ENCODE data around the gene FHIT.

Gene FHIT

GRCh38 chr3:59904296-59904695 lies 1347.0 kb downstream of the FHIT start:
- no peak overlapping the region for H3K9ac ChIP-seq (ENCODE audit: low read length)
- H3K4me1 ChIP-seq (ENCODE audit: low read length) = no peaks in the 10 kb centered on the region
- H3K4me2 ChIP-seq (ENCODE audit: low read length) = no peak overlapping the region
- H3K27me3 ChIP-seq (ENCODE audit: low read depth, low read length) = no peaks in the 10 kb centered on the region
- H3K36me3 ChIP-seq (replicated peaks; ENCODE audit: low read depth, low read length) = no peaks in the 10 kb centered on the region
- no peak overlapping the region for H3K4me3 ChIP-seq (ENCODE audit: low read length)
- H3K79me2 ChIP-seq (ENCODE audit: low read length) = no peaks in the 10 kb centered on the region
- H4K20me1 ChIP-seq (ENCODE audit: insufficient read depth, low read length) = no peaks in the 10 kb centered on the region
- no peak overlapping the region for H2AFZ ChIP-seq (ENCODE audit: low read depth, low read length)
- H3K9me3 ChIP-seq (ENCODE audit: insufficient read depth, low read length) = no peaks in the 10 kb centered on the region
- TF ChIP-seq CTCF (IDR thresholded peaks at IDR 0.05; ENCODE audit: low read depth, low read length) (no peak), EZH2phosphoT487 (IDR thresholded peaks at IDR 0.05; ENCODE audit: low read depth) (no peak)
- no peak overlapping the region for H3K27ac ChIP-seq (ENCODE audit: low read length)

- Histone ChIP-seq H2AFZ (ENCODE audit: low read depth, low read length) (no peak overlapping the region), H4K20me1 (ENCODE audit: insufficient read depth, low read length) (no peaks in the 10 kb centered on the region), H3K9me3 (ENCODE audit: insufficient read depth, low read length) (no peaks in the 10 kb centered on the region), H3K36me3 (replicated peaks; ENCODE audit: low read depth, low read length) (no peaks in the 10 kb centered on the region), H3K79me2 (ENCODE audit: low read length) (no peaks in the 10 kb centered on the region), H3K4me3 (ENCODE audit: low read length) (no peak overlapping the region), H3K27me3 (ENCODE audit: low read depth, low read length) (no peaks in the 10 kb centered on the region), H3K4me1 (ENCODE audit: low read length) (0 out of 2 replicates have a peak, but pooled peaks cover 5% of the 10 kb centered on the region), H3K4me2 (ENCODE audit: low read length) (no peak overlapping the region), H3K9ac (ENCODE audit: low read length) (no peak overlapping the region), H3K27ac (ENCODE audit: low read length) (no peak overlapping the region)
- TF ChIP-seq CTCF (IDR thresholded peaks at IDR 0.05; ENCODE audit: low read depth, low read length) (no peak), EZH2phosphoT487 (IDR thresholded peaks at IDR 0.05; ENCODE audit: low read depth) (no peak)
Measured at GRCh38 chr3:59899061-59899460, 1352.2 kb downstream of the FHIT start.

- H3K27ac ChIP-seq (ENCODE audit: low read length) = no peak overlapping the region
- H3K79me2 ChIP-seq (ENCODE audit: low read length) = no peaks in the 10 kb centered on the region
- H3K9ac ChIP-seq (ENCODE audit: low read length) = no peak overlapping the region
- H4K20me1 ChIP-seq (ENCODE audit: insufficient read depth, low read length) = no peaks in the 10 kb centered on the region
- H3K36me3 ChIP-seq (replicated peaks; ENCODE audit: low read depth, low read length) = no peaks in the 10 kb centered on the region
- no peaks in the 10 kb centered on the region for H3K9me3 ChIP-seq (ENCODE audit: insufficient read depth, low read length)
- no peak overlapping the region for H3K4me3 ChIP-seq (ENCODE audit: low read length)
- TF ChIP-seq EZH2phosphoT487 (IDR thresholded peaks at IDR 0.05; ENCODE audit: low read depth) (no peak), CTCF (IDR thresholded peaks at IDR 0.05; ENCODE audit: low read depth, low read length) (no peak)
- H3K4me2 ChIP-seq (ENCODE audit: low read length) = no peak overlapping the region
- H3K27me3 ChIP-seq (ENCODE audit: low read depth, low read length) = no peaks in the 10 kb centered on the region
- H2AFZ ChIP-seq (ENCODE audit: low read depth, low read length) = no peak overlapping the region
- H3K4me1 ChIP-seq (ENCODE audit: low read length) = 0 out of 2 replicates have a peak, but pooled peaks cover 5% of the 10 kb centered on the region
Measured at GRCh38 chr3:59895972-59896371, 1355.3 kb downstream of the FHIT start.

- no peaks in the 10 kb centered on the region for H3K79me2 ChIP-seq (ENCODE audit: low read length)
- no peak overlapping the region for H2AFZ ChIP-seq (ENCODE audit: low read depth, low read length)
- H3K27ac ChIP-seq (ENCODE audit: low read length) = no peak overlapping the region
- no peak overlapping the region for H3K4me2 ChIP-seq (ENCODE audit: low read length)
- no peaks in the 10 kb centered on the region for H3K27me3 ChIP-seq (ENCODE audit: low read depth, low read length)
- TF ChIP-seq CTCF (IDR thresholded peaks at IDR 0.05; ENCODE audit: low read depth, low read length) = no peak
- no peak for TF ChIP-seq EZH2phosphoT487 (IDR thresholded peaks at IDR 0.05; ENCODE audit: low read depth)
- 0 out of 2 replicates have a peak, but pooled peaks cover 5% of the 10 kb centered on the region for H3K4me1 ChIP-seq (ENCODE audit: low read length)
- no peak overlapping the region for H3K4me3 ChIP-seq (ENCODE audit: low read length)
- H3K9ac ChIP-seq (ENCODE audit: low read length) = no peak overlapping the region
- no peaks in the 10 kb centered on the region for H3K9me3 ChIP-seq (ENCODE audit: insufficient read depth, low read length)
- no peaks in the 10 kb centered on the region for H4K20me1 ChIP-seq (ENCODE audit: insufficient read depth, low read length)
- no peaks in the 10 kb centered on the region for H3K36me3 ChIP-seq (replicated peaks; ENCODE audit: low read depth, low read length)
Measured at GRCh38 chr3:59894425-59895121, 1356.7 kb downstream of the FHIT start.
